ENCODE measurements around the gene AKAP6.

Gene AKAP6

GRCh38 chr14:32667791-32668190 is 338.7 kb downstream of the AKAP6 start:
- TF ChIP-seq CTCF (IDR thresholded peaks at IDR 0.05; ENCODE audit: insufficient read depth, low read depth, low read length, missing control alignments) = no peak
- DNase-seq (ENCODE audit: low read depth) = no peak
- H3K4me3 ChIP-seq (ENCODE audit: low read depth, low read length) = no peak overlapping the region

DNA sequence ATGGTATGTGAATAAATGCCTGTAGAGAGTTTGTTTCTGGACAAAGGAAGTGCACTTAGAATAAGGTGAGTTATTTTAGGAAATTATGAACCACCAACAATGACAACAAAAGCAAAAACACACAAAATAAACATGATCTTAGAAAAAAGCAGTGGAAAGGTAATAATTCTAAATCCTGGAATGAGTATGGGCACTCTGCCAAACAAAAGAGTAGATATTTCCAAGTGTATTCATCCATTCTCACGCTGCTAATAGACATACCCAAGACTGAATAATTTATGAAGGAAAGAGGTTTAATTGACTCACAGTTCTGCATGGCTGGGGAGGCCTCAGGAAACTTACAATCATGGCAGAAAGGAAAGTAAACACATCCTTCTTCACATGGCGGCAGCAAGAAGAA is 340.3 kb downstream of the AKAP6 start:
- TF ChIP-seq CTCF (IDR thresholded peaks at IDR 0.05; ENCODE audit: insufficient read depth, low read depth, low read length, missing control alignments) = no peak
- DNase-seq (ENCODE audit: low read depth) = no peak
- H3K4me3 ChIP-seq (ENCODE audit: low read depth, low read length) = no peak overlapping the region

- TF ChIP-seq CTCF (IDR thresholded peaks at IDR 0.05; ENCODE audit: insufficient read depth, low read depth, low read length, missing control alignments) = no peak
- no peak for DNase-seq (ENCODE audit: low read depth)
- H3K4me3 ChIP-seq (ENCODE audit: low read depth, low read length) = no peak overlapping the region
These were observed 346.3 kb downstream of the AKAP6 start for GRCh38 chr14:32675433-32675832.

DNA sequence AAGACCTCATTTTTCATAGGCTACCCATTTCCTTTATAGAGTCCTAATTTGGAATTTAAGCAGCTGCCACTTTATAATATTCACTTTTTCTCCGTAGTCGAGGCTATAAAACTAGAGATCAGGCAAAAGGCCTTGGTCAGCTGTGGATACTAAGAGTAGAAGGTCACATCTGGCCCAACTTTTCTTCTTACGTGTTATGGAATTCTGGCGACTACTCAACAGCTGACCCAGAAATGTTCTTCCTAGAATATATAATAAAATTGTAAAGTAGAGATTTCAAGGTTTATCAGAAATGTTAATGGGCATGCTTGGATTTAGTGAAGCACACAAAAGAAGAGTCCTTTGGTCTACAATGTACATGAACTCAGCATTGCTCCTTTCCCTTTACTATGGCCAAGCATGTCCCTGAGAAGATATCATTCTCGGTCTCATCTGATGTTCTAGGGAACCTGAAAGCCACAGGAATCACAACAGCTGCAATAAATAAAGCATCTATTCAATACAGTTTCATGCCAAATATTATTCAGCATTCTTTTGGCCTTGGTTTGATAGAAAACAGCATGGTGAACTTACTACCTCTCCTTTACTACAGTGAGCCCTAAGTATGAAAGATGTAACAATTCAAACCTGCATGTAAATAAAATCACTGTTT is 348.2 kb downstream of the AKAP6 start:
- no peak for TF ChIP-seq CTCF (IDR thresholded peaks at IDR 0.05; ENCODE audit: insufficient read depth, low read depth, low read length, missing control alignments)
- no peak for DNase-seq (ENCODE audit: low read depth)
- no peak overlapping the region for H3K4me3 ChIP-seq (ENCODE audit: low read depth, low read length)

- DNase-seq (ENCODE audit: low read depth) = no peak
- no peak overlapping the region for H3K4me3 ChIP-seq (ENCODE audit: low read depth, low read length)
- TF ChIP-seq CTCF (IDR thresholded peaks at IDR 0.05; ENCODE audit: insufficient read depth, low read depth, low read length, missing control alignments) = no peak
These were observed 349.0 kb downstream of the AKAP6 start for GRCh38 chr14:32678088-32678487.

GRCh38 chr14:32679927-32680612 is 351.0 kb downstream of the AKAP6 start:
- no peak for DNase-seq (ENCODE audit: low read depth)
- H3K4me3 ChIP-seq (ENCODE audit: low read depth, low read length) = no peak overlapping the region
- TF ChIP-seq CTCF (IDR thresholded peaks at IDR 0.05; ENCODE audit: insufficient read depth, low read depth, low read length, missing control alignments) = no peak

- DNase-seq (ENCODE audit: low read depth) = no peak
- no peak overlapping the region for H3K4me3 ChIP-seq (ENCODE audit: low read depth, low read length)
- no peak for TF ChIP-seq CTCF (IDR thresholded peaks at IDR 0.05; ENCODE audit: insufficient read depth, low read depth, low read length, missing control alignments)
These were observed 352.5 kb downstream of the AKAP6 start for GRCh38 chr14:32681598-32681997.

Measured in GM12865 (cell line).